GM12878 (cell line): ENCODE results near the gene CFAP74. TPM values are rescaled to one million over a fixed set of nuclear protein-coding genes. Genes with fewer than 3 reads are reported as not detected.

ENCODE experiments used
- ATAC-seq: fragments of 200-7000 bp; cut with Tn5 transposase; 3 replicates; pipeline ENCODE4 v1.9.1; 2020; ENCODE audit warnings: mild to moderate bottlenecking, moderate library complexity
- BruUV-seq: library from RNA; stranded (reverse); fragments of 400-500 nt; replicated peaks from 2 replicates; lab custom pipeline; 2021; lab: Mats Ljungman, UMichigan
- CTCF ChIA-PET: fragments of 300-600 bp; sonication (Branson Sonifier 250); formaldehyde crosslinking; extraction: SDS; loops from one replicate; lab custom pipeline; 2021; ENCODE audit warnings: inconsistent platforms; lab: Yijun Ruan, JAX
- POLR2A ChIA-PET: fragments of 350-600 bp; formaldehyde crosslinking; extraction: SDS; loops from one replicate; lab custom pipeline; 2021; ENCODE audit warnings: inconsistent platforms; lab: Charles Lee
- RAD21 ChIA-PET: fragments of 300-600 bp; sonication (Branson Sonifier 250); formaldehyde crosslinking; loops from one replicate; lab custom pipeline; 2023; ENCODE audit warnings: antibody characterized with exemption; ENCODE audit not compliant: unreplicated experiment; lab: Charles Lee
- SMC1A ChIA-PET: fragments of 300-600 bp; sonication (Branson Sonifier 250); formaldehyde crosslinking; loops from one replicate; lab custom pipeline; 2023; ENCODE audit not compliant: unreplicated experiment, uncharacterized antibody; lab: Charles Lee
- DNase-seq: peaks from one replicate; pipeline ENCODE4 v3.0.0-alpha.2; 2011; ENCODE audit warnings: low read depth, low spot score
- FAIRE-seq: peaks from 3 replicates; lab custom pipeline; 2011; peaks lifted over from hg19 to GRCh38; lab: Jason Lieb, UNC
- H2AFZ ChIP-seq: 2 replicates; pipeline ENCODE4 v1.6.0; 2011; ENCODE audit warnings: low read depth, low read length, control low read depth; ENCODE audit not compliant: control insufficient read depth
- H3K27ac ChIP-seq: 2 replicates; pipeline ENCODE4 v1.5.1; 2011; ENCODE audit warnings: control low read depth; ENCODE audit not compliant: control insufficient read depth, insufficient read depth
- H3K27me3 ChIP-seq, 2 experiments: replicated peaks in 1 of 2; 2 replicates each; pipeline versions ENCODE4 v1.6.0 to v1.6.1; 2011; ENCODE audit warnings: low read length in 1 of 2; ENCODE audit not compliant: control insufficient read depth in 2 of 2, insufficient read depth in 2 of 2
- H3K36me3 ChIP-seq, 2 experiments: 2 replicates each; pipeline ENCODE4 v1.5.1; 2011; ENCODE audit warnings: low read length in 1 of 2; ENCODE audit not compliant: control insufficient read depth in 2 of 2, insufficient read depth in 2 of 2
- H3K4me1 ChIP-seq: 2 replicates; pipeline ENCODE4 v1.6.1; 2011; ENCODE audit warnings: mild to moderate bottlenecking, low read length, moderate library complexity, mixed read lengths; ENCODE audit not compliant: control insufficient read depth, insufficient read depth
- H3K4me2 ChIP-seq: 2 replicates; pipeline ENCODE4 v1.6.0; 2011; ENCODE audit warnings: control low read depth; ENCODE audit not compliant: control insufficient read depth, insufficient read depth
- H3K4me3 ChIP-seq: fragments of 200-600 bp; sonication (generic); 2 replicates; pipeline ENCODE4 v1.5.1; 2016
- H3K79me2 ChIP-seq: 2 replicates; pipeline ENCODE4 v1.6.0; 2011; ENCODE audit warnings: low read length; ENCODE audit not compliant: control insufficient read depth, insufficient read depth
- H3K9ac ChIP-seq: 2 replicates; pipeline ENCODE4 v1.8.0; 2011; ENCODE audit warnings: low read length, control low read depth, mixed read lengths; ENCODE audit not compliant: control insufficient read depth, insufficient read depth
- H3K9me3 ChIP-seq: replicated peaks from 3 replicates; pipeline ENCODE4 v1.5.1; 2011; ENCODE audit warnings: mild to moderate bottlenecking, low read length; ENCODE audit not compliant: control insufficient read depth, insufficient read depth
- H4K20me1 ChIP-seq: 2 replicates; pipeline ENCODE4 v1.6.0; 2011; ENCODE audit not compliant: control insufficient read depth, insufficient read depth
- CREB1 ChIP-seq: IDR thresholded peaks from 2 replicates; pipeline ENCODE4 v1.6.1; 2012; ENCODE audit warnings: low read depth, mild to moderate bottlenecking, inconsistent platforms
- EZH2 ChIP-seq: IDR thresholded peaks from 2 replicates; pipeline ENCODE4 v1.6.1; 2012; ENCODE audit warnings: low read depth, mild to moderate bottlenecking, control low read depth, inconsistent platforms, low read length, borderline replicate concordance; ENCODE audit not compliant: control insufficient read depth
- IRF5 ChIP-seq: fragments of 450-650 bp; IDR thresholded peaks from 2 replicates; pipeline ENCODE4 v1.6.1; 2017; ENCODE audit warnings: borderline replicate concordance
- NR2C2 ChIP-seq: IDR thresholded peaks from 2 replicates; pipeline ENCODE4 v1.6.1; 2011; ENCODE audit warnings: borderline replicate concordance, low read depth; ENCODE audit not compliant: control insufficient read depth, insufficient read length
- POLR2AphosphoS5 ChIP-seq: IDR thresholded peaks from 2 replicates; pipeline ENCODE4 v1.6.1; 2011; ENCODE audit warnings: mild to moderate bottlenecking, low read length, inconsistent platforms
- ZNF687 ChIP-seq: fragments of 450-650 bp; IDR thresholded peaks from 2 replicates; pipeline ENCODE4 v1.6.1; 2017; ENCODE audit warnings: mild to moderate bottlenecking, moderate library complexity
- WGBS: methylation state at CpG from one replicate; pipeline ENCODE4 v1.1.6; 2016; ENCODE audit warnings: low lambda C conversion rate; ENCODE audit not compliant: insufficient replicate concordance, insufficient coverage; ENCODE audit errors: missing lambda C conversion rate; 5-methylcytosine and 5-hydroxymethylcytosine counted together
- in situ Hi-C: fragments of 300-500 bp; cut with MboI; formaldehyde crosslinking; loops from 9 replicates; pipeline ENCODE4 v1.14.3; 2018; ENCODE audit warnings: mixed read lengths
- intact Hi-C: fragments of 100-400 bp; cut with micrococcal nuclease; formaldehyde crosslinking; loops from one replicate; pipeline ENCODE4 v1.14.2; 2022; ENCODE audit not compliant: unreplicated experiment
- polyA plus RNA-seq, 11 experiments: library from polyadenylated mRNA; depleted of rRNA in 4 of 11; unstranded in 6 of 11; stranded (reverse) in 5 of 11; fragments of >200 nt; fragmentation: Nextera tagmentation in 4 of 11; fragmentation: Illumina TruSeq in 1 of 11; extraction: Ambion mirVana in 4 of 11; extraction: Trizol in 1 of 11; gene quantifications; 1 replicate in 1 of 11; 2 replicates in 10 of 11; pipeline versions ENCODE4 v1.2.1 to v1.2.3, GENCODE V29; 2011 to 2016; ENCODE audit warnings: inconsistent platforms in 2 of 11, missing spikeins in 2 of 11, low read depth in 1 of 11
- total RNA-seq, 4 experiments: library from RNA; depleted of rRNA in 3 of 4; stranded (reverse); fragments of >200 nt in 3 of 4; fragmentation: Illumina TruSeq in 1 of 4; extraction: Trizol in 1 of 4; gene quantifications; 2 replicates each; pipeline versions ENCODE4 v1.2.1 to v1.2.3, GENCODE V29; 2013 to 2021
- TF ChIP-seq, protein P1 (sequence below): IDR thresholded peaks from 2 replicates; pipeline ENCODE4 v1.6.1; 2011; ENCODE audit warnings: borderline replicate concordance, low read depth, mild to moderate bottlenecking, moderate library complexity, low read length; ENCODE audit not compliant: insufficient read depth, poor library complexity, severe bottlenecking
- TF ChIP-seq, protein P2 (sequence below): fragments of 450-650 bp; IDR thresholded peaks from 2 replicates; pipeline ENCODE4 v1.6.1; 2018; ENCODE audit warnings: mild to moderate bottlenecking, low read depth, moderate library complexity; ENCODE audit not compliant: partially characterized antibody

Gene CFAP74
- total and polyA plus RNA-seq, 10 of the 15 experiments (the other 5 are each of a cell fraction or from before 2014, with no cell fraction given), result 0.01 TPM; not detected in 9

- no peak for TF ChIP-seq NR2C2
- TF ChIP-seq IRF5, result no peak
- no peak for TF ChIP-seq CREB1
- TF ChIP-seq ZNF687, result no peak
Measured at GRCh38 chr1:1921459-1921862, 82.1 kb downstream of the CFAP74 start (continued).

DNA sequence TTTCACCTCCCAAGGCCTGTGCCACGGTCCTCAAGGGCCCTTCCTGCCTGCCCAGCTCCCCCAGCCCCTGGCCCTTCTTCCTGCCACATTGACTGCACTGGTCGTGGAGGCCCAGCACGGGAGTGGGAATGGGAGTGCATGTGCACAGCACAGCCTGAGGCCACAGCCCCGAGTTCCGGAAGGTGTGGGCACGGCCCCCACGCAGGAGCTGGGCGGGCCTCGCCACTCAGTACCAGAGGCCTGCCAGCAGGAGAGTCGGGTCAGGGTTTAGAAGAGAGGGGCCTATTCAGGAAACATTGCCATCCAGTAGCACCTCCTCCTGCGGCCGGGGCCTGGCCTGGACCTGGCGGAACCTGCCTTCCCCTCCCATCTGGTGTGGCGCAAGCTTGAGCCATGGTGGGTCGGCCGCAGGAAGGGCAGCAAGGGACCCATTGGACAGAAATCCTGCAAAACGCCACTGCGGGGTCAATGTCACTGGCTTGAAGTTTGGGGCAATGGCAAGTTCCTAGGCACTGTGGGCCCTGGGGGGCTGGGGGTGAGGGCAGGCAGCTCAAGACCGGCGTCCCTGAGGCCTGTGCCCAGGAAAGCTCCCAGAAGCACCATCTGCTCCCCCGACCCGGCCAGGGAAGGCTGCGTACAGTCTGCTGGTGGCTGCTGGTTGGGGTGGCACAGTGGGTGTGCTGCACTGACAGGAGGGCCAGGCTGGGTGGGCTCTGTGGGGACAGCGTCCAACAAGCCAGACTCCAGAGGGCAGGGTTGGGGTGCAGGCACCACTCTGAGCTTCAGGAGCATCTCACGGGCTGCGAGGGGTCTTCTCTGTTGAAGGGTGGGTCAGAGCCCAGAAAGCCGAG lies 82.8 kb downstream of the CFAP74 start:
- Histone ChIP-seq H3K4me2 (no peak overlapping the region), H3K9ac (no peak overlapping the region), H3K4me3 (no peak overlapping the region), H3K36me3 (no peaks in the 10 kb centered on the region), H3K9me3 (no peaks in the 10 kb centered on the region), H2AFZ (no peak overlapping the region), H4K20me1 (no peaks in the 10 kb centered on the region), H3K79me2 (no peaks in the 10 kb centered on the region), H3K27ac (no peak overlapping the region), H3K27me3 (peaks cover 0 to 2% of the 10 kb centered on the region in 2 experiments; a peak in 1 of 4 replicates), H3K4me1 (peaks cover 7% of the 10 kb centered on the region)
- ATAC-seq (no peak), FAIRE-seq (no peak), DNase-seq (no peak)
- BruUV-seq, result no TSS peak
- WGBS, result 67% methylated on average over 27 of the region's 27 CpGs
- ChIA-PET POLR2A (no interaction called here), SMC1A (no interaction called here), CTCF (no interaction called here), RAD21 (no interaction called here)
- intact Hi-C loops (no loop called here), in situ Hi-C loops (no loop called here)
- TF ChIP-seq EZH2, result no peak
- TF ChIP-seq, protein P1, sequence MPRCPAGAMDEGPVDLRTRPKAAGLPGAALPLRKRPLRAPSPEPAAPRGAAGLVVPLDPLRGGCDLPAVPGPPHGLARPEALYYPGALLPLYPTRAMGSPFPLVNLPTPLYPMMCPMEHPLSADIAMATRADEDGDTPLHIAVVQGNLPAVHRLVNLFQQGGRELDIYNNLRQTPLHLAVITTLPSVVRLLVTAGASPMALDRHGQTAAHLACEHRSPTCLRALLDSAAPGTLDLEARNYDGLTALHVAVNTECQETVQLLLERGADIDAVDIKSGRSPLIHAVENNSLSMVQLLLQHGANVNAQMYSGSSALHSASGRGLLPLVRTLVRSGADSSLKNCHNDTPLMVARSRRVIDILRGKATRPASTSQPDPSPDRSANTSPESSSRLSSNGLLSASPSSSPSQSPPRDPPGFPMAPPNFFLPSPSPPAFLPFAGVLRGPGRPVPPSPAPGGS, result no peak
- TF ChIP-seq, protein P2, sequence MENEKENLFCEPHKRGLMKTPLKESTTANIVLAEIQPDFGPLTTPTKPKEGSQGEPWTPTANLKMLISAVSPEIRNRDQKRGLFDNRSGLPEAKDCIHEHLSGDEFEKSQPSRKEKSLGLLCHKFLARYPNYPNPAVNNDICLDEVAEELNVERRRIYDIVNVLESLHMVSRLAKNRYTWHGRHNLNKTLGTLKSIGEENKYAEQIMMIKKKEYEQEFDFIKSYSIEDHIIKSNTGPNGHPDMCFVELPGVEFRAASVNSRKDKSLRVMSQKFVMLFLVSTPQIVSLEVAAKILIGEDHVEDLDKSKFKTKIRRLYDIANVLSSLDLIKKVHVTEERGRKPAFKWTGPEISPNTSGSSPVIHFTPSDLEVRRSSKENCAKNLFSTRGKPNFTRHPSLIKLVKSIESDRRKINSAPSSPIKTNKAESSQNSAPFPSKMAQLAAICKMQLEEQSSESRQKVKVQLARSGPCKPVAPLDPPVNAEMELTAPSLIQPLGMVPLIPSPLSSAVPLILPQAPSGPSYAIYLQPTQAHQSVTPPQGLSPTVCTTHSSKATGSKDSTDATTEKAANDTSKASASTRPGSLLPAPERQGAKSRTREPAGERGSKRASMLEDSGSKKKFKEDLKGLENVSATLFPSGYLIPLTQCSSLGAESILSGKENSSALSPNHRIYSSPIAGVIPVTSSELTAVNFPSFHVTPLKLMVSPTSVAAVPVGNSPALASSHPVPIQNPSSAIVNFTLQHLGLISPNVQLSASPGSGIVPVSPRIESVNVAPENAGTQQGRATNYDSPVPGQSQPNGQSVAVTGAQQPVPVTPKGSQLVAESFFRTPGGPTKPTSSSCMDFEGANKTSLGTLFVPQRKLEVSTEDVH, result no peak
- no peak for TF ChIP-seq POLR2AphosphoS5
